IPS-18c (cell line): ENCODE measurements around the gene NHERF1.

Experiments used
- H3K4me3 ChIP-seq: 2 replicates; pipeline ENCODE4 v1.7.0; 2013; ENCODE audit warnings: low read depth, mild to moderate bottlenecking, low read length, moderate library complexity; ENCODE audit not compliant: insufficient read depth
- H3K9me3 ChIP-seq: one replicate; pipeline ENCODE4 v1.6.1; 2013; ENCODE audit warnings: mild to moderate bottlenecking, low read length, moderate library complexity; ENCODE audit not compliant: control insufficient read depth, insufficient read depth

NHERF1 gene

GRCh38 chr17:74807925-74808324 is 59.5 kb downstream of the NHERF1 start:
- Histone ChIP-seq H3K4me3 (no peak overlapping the region), H3K9me3 (no peaks in the 10 kb centered on the region)

GRCh38 chr17:74808714-74809430 is 60.4 kb downstream of the NHERF1 start:
- Histone ChIP-seq H3K4me3 (no peak overlapping the region), H3K9me3 (no peaks in the 10 kb centered on the region)

GRCh38 chr17:74810699-74811485 is 62.5 kb downstream of the NHERF1 start:
- H3K9me3 ChIP-seq, result no peaks in the 10 kb centered on the region
- no peak overlapping the region for H3K4me3 ChIP-seq

GRCh38 chr17:74812109-74813009 is 63.9 kb downstream of the NHERF1 start:
- no peak overlapping the region for H3K4me3 ChIP-seq
- H3K9me3 ChIP-seq, result no peaks in the 10 kb centered on the region

GRCh38 chr17:74814453-74814852 is 66.0 kb downstream of the NHERF1 start:
- H3K4me3 ChIP-seq, result no peak overlapping the region

GRCh38 chr17:74815067-74815466 is 66.6 kb downstream of the NHERF1 start:
- H3K9me3 ChIP-seq, result no peaks in the 10 kb centered on the region
- no peak overlapping the region for H3K4me3 ChIP-seq

More at GRCh38 chr17:74814453-74814852, 66.0 kb downstream of the NHERF1 start:
- H3K9me3 ChIP-seq, result no peaks in the 10 kb centered on the region

GRCh38 chr17:74815550-74816370 is 67.3 kb downstream of the NHERF1 start:
- Histone ChIP-seq H3K9me3 (no peaks in the 10 kb centered on the region), H3K4me3 (no peak overlapping the region)

GRCh38 chr17:74816905-74817620 is 68.6 kb downstream of the NHERF1 start:
- no peak overlapping the region for H3K4me3 ChIP-seq
- H3K9me3 ChIP-seq, result no peaks in the 10 kb centered on the region

GRCh38 chr17:74818291-74818938 is 70.0 kb downstream of the NHERF1 start:
- no peaks in the 10 kb centered on the region for H3K9me3 ChIP-seq

More at GRCh38 chr17:74818291-74818938, 70.0 kb downstream of the NHERF1 start:
- H3K4me3 ChIP-seq, result no peak overlapping the region
